CD4-positive, alpha-beta T cell treated with Interleukin-2 at 100 ng/mL for 4 hours (primary cell): ENCODE measurements around the gene PRSS57.
A peak's percentile ranks its signal among the peaks of the same experiment; 100 is the strongest.

Experiments used
- DNase-seq: peaks from one replicate; pipeline ENCODE4 v3.0.0-alpha.2; 2020; ENCODE audit warnings: low spot score

The PRSS57 gene

DNA sequence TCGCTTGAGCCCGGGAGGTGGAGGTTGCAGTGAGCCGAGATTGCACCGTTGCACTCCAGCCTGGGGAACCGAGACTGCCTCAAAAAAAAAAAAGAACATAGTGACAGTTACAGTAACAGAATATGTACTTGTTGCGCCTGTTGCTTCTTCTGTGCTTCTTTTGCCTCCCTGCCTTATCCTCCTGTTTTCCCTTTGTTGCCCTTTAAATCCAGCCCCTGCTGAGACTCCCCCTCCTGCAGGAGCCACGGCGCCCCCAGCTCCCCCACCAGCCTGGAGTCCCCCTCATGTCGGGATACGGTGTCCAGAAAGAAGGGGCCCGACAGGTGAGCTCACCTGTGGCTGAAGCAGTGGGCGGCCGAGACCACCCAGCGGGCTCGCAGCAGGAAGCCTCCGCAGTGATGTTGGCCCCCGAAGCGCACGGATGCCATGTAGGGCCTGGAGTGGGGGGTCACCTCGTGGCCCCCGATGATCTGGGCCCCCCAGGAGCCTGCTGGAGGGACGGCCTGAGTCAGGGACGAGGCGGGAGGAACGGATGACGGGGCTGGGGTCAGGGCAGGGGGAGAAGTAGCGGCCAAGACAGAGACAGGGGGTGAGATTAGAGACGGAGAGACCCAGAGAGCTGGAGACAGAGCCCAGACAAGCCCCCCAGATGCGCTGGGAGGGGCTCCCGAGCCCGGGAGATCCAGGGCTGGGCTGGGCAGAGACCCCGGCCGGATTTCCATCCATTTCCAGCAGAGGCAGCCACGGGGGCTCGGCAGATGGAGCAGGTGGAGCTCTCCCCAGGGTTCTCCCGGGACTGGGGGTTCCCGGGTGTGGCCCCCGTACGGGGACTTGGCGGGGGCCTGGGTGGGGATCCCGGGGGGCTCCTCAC is 536 bp downstream of the PRSS57 start:
- DNase-seq: no peak

DNA sequence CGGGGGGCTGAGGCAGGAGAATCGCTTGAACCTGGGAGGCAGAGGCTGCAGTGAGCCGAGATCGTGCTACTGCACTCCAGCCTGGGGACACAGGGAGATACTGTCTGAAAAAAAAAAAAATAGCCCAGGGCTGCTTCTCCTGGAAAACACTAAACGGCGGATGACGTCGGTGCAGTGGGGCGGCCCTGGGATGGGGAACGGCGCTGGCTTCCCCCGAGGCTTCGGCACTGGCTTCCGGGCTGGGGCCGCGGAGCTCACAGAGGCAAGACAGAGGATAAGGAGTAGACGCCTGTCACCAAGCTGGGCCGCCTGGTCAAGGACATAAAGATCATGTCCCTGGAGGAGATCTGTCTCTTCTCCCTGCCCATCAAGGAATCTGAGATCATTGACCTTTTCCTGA is 5.0 kb downstream of the PRSS57 start:
- no peak for DNase-seq

DNA sequence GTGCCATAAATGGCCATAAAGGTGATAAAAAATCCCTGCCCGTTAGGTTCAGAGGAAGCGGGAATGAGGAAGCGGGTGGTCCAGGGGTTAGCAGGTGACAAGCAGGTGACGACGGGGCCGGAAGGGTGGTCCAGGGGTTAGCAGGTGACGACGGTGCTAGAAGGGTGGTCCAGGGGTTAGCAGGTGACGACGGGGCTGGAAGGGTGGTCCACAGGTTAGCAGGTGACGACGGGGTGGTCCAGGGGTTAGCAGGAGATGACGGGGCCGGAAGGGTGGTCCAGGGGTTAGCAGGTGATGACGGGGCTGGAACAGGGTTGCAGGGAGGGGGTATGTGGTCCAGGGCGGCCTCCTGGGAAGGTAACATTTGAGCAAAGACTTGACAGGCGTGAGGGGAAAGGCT is 6.3 kb downstream of the PRSS57 start:
- DNase-seq: no peak

DNA sequence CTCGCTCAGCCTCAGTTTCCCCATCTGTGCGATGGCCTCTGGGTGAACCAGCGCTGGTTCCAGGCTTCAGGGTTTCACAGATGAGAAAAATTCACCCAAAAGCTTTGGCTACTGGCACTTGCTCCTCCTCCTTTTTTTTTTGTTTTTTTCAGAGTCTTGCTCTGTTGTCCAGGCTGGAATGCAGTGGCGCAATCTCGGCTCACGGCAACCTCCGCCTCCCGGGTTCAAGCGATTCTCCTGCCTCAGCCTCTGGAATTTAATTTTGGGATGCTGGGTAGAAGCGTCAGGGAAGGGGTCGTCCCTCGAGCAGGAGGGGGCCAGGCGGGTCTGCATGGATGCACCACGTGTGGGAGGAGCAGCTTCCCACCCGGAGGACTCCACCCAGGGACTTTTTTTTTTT is 7.0 kb downstream of the PRSS57 start:
- no peak for DNase-seq

DNA sequence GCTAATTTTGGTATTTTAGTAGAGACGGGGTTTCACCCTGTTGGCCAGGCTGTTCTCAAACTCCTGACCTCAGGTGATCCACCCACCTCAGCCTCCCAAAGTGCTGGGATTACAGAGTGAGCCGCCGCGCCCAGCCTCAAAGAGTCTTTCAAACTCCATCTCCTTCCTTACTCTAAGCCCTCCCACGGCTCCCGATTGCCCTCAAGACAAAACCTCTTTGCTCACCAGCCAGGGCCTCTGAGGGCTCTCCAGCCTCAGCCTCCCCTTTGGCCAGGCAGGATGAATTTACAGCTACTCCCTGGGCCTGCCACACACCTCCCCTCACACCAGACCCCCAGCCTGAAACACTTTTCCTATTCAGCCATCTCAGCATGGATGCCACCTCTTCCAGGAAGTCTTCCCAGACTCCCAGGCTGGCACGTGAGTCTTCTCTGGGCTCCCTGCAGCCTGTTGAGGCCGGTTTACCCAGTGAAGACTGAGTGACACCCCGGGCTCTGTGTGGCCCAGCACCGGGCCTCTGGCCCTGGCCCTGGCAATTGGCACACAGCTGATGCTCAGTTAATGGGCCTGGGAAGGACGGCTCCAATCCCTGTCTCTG is 7.6 kb downstream of the PRSS57 start:
- no peak for DNase-seq

DNA sequence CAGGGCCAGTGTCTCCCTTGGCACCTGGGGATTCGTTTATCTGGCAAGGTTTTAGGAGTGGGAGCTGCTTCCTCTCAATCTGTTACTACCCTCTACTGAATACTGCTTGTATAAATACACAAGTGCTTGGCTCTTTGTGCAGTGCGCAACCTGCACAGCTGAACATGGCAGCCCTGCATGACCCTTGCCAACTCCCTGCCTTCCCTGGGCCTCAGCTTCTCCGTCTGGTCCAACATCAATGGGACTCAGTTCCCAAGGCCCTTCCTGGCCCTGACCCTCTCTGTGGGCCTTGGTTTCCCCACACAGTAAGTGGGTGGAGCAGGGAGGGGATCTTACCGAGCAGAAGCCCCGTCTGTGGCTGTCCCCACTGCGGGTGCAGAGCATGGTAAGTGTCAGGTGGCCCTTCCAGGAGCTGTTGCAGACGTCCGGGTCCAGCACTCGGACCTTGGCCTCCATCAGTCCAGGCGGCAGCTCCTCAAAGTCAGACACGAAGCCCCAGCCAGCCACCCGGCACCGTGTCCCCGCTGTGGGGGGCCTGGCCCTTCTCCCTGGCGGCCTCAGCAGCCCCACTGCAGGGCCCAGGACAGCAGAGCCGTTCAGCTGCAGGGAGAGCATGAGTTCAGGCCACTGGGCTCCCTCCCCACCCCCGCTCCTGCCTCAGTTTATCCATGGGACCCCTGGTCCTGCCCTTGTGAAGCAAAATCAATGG is 8.5 kb downstream of the PRSS57 start:
- no peak for DNase-seq

DNA sequence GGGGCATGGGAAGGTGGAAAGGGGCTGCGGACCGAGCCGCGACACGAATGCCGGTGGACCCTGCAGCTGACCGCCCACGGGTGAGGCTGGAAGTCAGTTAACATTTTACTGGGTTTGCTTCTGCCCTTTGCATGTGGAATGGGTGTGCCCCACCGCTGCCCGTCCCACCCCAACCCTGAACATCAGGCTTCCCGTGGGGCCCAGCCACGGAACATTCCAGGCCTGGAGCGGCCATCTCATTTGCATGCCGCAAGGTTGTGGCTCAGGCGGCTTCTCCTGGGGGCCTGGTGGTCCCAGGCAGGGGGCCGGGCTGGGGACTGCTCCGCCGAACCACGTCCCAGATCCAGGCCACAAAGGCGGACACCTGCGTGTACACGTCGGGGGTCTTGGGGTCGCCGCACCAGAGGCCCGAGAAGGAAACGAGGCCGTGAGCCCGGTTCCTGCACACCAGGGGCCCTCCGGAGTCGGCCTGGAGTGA is 9.8 kb downstream of the PRSS57 start:
- no peak for DNase-seq

DNA sequence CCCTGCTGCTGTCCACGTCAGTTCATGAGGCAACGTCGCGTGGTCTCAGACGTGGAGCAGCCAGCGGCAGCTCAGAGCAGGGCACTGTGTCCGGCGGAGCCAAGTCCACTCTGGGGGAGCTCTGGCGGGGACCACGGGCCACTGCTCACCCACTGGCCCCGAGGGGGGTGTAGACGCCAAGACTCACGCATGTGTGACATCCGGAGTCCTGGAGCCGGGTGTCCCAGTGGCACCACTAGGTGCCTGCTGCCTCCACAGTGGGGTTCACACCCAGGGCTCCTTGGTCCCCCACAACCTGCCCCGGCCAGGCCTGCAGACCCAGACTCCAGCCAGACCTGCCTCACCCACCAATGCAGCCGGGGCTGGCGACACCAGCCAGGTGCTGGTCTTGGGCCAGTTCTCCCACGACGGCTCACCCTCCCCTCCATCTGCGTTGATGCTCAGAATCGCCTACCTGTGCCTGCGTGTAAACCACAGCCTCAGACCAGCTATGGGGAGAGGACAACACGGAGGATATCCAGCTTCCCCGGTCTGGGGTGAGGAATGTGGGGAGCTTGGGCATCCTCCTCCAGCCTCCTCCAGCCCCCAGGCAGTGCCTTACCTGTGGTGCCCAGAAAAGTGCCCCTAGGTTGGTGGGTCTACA is 12.5 kb downstream of the PRSS57 start:
- DNase-seq: no peak

DNA sequence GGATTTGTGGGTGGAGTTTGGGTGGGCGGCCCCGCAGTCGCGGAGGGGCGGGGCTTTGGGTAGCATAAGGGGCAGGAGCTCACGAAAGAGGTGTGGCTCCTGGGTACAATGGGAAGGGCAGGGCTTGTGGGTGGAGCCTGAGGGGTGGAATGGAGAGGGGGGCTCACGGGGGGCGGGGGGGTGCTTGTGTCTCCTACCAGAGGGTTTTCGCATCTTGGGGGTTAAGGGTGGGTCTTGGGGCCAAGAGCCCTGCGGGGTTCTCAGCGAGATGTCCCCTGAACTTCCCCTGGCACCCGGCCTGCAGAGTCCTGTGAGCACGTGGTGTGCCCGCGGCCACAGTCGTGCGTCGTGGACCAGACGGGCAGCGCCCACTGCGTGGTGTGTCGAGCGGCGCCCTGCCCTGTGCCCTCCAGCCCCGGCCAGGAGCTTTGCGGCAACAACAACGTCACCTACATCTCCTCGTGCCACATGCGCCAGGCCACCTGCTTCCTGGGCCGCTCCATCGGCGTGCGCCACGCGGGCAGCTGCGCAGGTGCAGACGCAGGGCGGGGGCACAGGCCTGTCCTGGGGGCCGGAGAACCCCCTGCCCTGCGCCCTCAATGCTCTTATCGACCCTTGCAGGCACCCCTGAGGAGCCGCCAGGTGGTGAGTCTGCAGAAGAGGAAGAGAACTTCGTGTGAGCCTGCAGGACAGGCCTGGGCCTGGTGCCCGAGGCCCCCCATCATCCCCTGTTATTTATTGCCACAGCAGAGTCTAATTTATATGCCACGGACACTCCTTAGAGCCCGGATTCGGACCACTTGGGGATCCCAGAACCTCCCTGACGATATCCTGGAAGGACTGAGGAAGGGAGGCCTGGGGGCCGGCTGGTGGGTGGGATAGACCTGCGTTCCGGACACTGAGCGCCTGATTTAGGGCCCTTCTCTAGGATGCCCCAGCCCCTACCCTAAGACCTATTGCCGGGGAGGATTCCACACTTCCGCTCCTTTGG is 13.9 kb downstream of the PRSS57 start:
- no peak for DNase-seq

DNA sequence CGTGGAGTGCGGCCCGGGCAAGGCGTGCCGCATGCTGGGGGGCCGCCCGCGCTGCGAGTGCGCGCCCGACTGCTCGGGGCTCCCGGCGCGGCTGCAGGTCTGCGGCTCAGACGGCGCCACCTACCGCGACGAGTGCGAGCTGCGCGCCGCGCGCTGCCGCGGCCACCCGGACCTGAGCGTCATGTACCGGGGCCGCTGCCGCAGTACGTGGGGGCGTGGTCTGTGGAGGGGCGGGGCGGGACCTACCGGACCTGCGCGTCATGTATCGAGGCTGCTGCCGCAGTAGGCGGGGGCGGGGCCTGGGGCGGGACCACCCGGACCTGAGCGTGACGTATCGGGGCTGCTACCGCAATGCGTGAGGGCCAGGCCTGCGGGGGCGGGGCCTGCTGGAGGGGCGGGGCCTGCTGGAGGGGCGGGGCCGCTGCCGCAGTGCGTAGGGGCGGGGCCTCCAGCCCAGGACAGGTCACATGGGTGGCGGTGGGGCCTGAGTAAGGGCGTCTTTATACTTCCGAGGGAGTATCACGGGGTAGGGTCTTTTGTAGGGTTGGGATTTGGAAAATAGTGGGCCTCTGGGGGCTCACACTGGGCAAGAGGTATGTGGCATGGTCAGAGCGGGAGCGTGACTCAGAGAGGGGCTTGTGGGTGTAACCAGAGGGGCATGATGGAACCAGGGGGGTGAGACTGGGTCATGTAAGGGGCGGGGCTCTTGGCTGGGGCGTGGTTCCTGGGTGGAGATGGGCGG is 14.8 kb downstream of the PRSS57 start:
- peak; percentile 99 for DNase-seq

DNA sequence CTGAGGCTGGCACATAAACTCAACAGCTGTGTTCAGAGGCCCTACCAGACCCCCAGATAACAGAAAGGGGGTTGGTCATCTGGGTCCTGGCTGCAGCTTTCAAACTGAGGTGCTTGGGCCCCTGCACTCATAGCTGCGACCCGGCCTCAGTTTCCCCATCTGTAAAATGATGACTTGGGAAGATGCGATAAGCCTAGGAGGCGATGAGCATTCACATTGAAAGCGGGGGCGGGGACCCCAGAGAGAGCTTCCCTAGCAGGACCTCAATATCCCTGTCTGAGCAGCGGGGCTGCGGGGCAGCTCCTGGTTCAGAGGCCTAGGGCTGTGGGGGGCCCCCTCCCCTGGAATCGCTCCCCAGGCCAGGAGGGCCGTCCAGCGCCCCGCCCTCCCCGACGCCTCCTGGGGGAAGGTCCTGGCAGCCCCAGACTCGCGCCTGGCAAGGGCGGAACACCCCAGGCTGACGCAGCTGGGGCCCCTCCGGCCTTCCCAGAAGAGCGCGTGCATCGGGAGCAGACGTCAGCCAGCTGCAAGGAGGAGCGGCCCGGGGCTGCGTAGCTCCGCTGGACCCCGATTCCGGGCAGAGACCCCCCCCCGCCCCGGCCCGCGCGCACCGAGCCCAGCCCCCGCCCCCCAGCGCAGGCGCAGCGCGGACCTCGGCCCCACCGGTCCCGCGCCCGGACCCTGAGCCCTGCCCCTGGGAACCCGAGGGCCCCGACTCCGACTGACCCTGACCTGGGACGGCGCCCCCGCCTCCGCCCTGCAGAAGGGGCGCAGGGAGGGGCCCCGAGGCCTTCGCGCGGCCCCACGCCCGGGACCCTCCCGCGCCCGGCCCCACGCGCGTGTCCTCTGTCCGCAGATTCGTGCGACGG is 15.6 kb downstream of the PRSS57 start:
- DNase-seq: peak; percentile 14

DNA sequence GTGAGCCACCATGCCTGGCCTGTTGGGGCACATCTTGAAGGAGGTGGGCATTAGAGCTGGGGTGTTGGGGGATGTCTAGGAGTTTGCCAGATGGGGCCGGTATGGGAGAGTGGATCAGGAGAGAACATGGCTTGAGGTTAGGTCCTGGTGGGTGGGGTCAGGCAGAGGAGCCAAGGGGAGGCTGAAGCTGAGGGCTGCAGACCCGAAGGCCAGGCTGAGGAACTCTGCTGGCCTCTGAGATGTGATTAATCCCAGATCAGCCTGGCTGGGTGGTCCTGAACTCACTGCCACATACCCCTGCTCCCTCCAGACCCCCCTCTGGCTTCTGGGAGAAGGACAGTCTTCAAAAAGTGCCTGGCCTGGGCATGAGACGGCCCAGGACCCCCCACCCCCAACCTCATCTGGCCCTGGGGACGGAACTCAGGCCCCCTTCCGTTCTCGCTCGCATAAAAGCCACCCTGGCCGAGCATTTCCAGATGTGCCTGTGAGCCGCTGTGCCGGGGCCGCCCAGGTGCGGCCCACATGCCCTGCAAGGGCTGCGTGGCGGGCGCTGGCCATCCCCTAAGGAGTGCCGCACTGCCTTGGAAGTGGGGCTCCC is 16.4 kb downstream of the PRSS57 start:
- no peak for DNase-seq

DNA sequence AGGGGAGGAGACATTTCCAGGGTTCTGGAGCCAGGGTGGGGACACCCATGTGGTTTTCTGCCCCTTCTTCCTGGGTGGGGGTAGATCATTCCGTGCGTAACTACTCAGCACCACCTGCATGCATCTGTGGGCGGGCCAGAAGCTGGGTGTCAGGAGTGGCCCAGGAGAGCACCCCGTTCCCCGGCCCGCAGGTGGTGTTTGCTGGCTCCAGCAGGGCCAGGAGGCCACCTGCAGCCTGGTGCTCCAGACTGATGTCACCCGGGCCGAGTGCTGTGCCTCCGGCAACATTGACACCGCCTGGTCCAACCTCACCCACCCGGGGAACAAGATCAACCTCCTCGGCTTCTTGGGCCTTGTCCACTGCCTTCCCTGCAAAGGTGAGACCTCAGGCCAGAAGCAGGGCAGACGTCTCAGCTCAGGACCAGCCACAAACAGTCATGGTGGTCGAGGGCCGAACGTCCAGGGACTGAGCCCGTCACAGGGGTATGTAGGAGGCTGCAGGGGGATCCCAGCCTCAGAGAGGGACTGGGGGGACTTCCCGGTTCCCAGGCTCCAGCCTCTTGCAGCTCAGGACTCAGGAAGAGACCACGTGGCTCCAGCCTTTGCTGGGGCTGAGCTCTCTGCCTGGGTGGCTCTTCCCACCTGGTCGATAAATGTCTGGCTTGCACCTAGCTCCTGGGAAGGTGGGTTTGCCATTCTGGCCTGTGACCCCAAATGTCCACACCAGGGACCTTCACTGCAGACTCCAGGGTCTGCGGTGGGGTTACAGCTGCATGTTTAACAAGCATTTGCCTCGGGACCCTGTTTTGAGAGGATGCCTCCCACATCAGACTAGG is 17.4 kb downstream of the PRSS57 start:
- no peak for DNase-seq

DNA sequence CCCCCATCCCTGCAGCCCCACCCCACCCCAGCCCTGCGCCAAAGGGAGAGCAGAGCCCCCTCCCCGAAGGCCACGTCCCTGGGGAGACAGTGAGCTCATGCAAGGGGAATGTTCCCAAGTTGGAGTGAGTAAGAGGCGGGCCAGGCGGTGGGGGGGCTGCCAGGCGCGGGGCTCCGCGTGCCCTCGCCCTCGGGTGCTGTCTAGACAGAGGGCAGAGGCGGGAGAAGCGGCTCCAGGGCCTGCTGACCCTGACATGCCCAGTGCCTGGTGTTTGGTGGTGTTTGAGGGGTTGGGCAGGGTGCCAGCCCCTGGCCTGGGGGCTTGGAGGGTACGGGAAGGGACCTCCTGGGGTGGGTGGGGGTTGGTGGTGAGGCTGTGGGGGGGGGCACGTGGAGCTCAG is 18.1 kb downstream of the PRSS57 start:
- no peak for DNase-seq

DNA sequence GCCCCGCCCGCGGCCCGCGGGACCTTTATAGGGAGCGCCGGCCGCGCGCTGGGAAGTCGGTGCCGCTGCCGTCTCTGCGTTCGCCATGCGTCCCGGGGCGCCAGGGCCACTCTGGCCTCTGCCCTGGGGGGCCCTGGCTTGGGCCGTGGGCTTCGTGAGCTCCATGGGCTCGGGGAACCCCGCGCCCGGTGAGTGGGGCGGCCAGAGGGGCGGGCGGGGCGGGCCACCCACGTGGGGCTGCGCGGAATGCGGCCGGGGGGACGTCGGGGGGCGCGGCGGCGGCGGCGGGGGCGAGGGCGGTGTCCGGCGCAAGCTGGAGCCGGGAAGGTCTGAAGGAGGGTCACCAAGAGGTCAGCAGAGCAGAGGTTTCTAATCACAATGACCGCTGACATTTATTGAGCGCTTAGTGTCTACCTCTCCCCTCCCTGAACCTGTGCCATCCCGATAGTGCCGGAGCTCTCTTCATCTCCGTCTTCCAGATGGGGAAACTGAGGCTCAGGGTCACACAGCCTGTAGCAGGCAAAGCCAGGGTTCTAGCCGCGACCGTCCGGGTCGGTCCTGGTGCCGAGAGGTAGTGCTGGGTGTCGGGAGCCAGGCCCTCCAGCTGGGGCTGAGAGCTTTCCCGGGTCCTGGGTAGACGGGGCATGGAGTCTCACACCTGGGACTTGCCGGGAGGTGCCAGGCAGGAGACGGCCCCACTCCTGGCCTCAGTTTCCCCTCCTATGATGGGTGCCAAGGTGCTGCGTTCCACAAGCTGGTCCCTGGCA is 18.7 kb downstream of the PRSS57 start, which contains the start of gene FSTL3:
FSTL3 (plus strand) TSS at position 54 of the 767 bp plus-strand sequence; CDS start at position 86, 32 bp downstream.
- DNase-seq: no peak

DNA sequence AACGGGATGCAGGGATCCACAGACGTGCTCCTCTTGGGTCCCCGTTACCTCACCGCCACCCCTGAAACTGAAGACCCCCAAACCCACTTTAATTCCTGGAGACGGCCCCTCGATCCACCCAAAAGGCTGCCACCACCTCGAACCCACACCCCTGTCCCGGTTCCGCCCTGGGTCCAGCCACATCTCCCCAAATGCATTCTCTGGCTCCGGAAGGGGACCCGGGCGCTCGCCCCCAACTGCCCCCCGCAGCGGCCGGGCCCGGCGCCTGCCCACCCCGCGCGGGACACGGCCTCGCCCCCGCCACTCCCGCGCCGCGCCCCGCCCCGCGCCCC is 19.3 kb downstream of the PRSS57 start:
- DNase-seq: no peak
